Upper lobe of right lung (tissue), 1 donor: ENCODE measurements around the gene GPR55. TPM values are rescaled to one million over a fixed set of nuclear protein-coding genes. Genes with fewer than 3 reads are reported as not detected.
A peak's percentile ranks its signal among the peaks of the same experiment; 100 is the strongest.

Experiments
- ATAC-seq: fragments of 200-7000 bp; cut with Tn5 transposase; one replicate; pipeline ENCODE4 v1.9.1; 2020; ENCODE audit warnings: mild to moderate bottlenecking, moderate library complexity
- DNase-seq: peaks from one replicate; pipeline ENCODE4 v3.0.0-alpha.2; 2020
- H3K27ac ChIP-seq: fragments of 200-600 bp; one replicate; pipeline ENCODE4 v1.8.0; 2022
- H3K27me3 ChIP-seq: fragments of 200-600 bp; one replicate; pipeline ENCODE4 v1.8.0; 2022; ENCODE audit warnings: mild to moderate bottlenecking
- H3K36me3 ChIP-seq: fragments of 200-600 bp; one replicate; pipeline ENCODE4 v1.8.0; 2022
- H3K4me1 ChIP-seq: fragments of 200-600 bp; one replicate; pipeline ENCODE4 v1.8.0; 2022
- H3K4me3 ChIP-seq: fragments of 200-600 bp; one replicate; pipeline ENCODE4 v1.8.0; 2022; ENCODE audit warnings: mild to moderate bottlenecking
- H3K9me3 ChIP-seq: fragments of 200-600 bp; one replicate; pipeline ENCODE4 v1.8.0; 2022
- intact Hi-C: fragments of 100-400 bp; cut with DNase I; formaldehyde crosslinking; loops from one replicate; pipeline ENCODE4 v1.11.0; 2022
- total RNA-seq: library from RNA; stranded (reverse); fragmentation: NEBNext Ultra II Directional; extraction: Animal tissue kit (Norgen Biotek cat#: 25700); gene quantifications from one replicate; pipeline ENCODE4 v1.2.1, GENCODE V29; 2021
- TF ChIP-seq, protein P1 (sequence below): fragments of 200-600 bp; IDR thresholded peaks from one replicate; pipeline ENCODE4 v1.8.0; 2022; ENCODE audit warnings: antibody characterized with exemption
- donor health status: DM: no; HTN: yes; CAD: no; lungs with severe emphysema.

Gene GPR55
- total RNA-seq, 1 donor from 2014 or later, result 1.2 TPM

DNA sequence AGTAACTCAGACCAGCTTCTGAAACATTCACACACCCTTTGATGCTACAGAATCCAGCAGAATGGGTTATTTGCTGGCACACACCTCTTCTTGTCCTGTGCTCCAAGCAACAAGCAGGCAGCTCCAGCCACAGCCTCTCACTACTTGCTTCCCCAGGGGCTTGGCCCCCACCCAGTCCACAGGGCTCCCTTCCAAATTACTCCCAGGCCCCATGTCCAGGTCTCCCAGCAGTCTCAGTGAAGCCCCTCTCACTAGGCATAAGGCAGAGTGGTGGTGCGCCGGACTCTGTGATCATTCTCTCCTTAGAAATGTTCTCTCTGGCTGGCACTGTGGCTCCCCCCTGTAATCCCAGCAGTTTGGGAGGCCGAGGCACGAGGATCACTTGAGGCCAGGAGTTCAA is 34.4 kb downstream of the GPR55 start:
- Histone ChIP-seq H3K4me1 (no peaks in the 10 kb centered on the region), H3K27ac (no peak overlapping the region), H3K4me3 (no peak overlapping the region), H3K27me3 (peaks cover 6% of the 10 kb centered on the region), H3K9me3 (no peaks in the 10 kb centered on the region), H3K36me3 (no peaks in the 10 kb centered on the region)
- TF ChIP-seq, protein P1, sequence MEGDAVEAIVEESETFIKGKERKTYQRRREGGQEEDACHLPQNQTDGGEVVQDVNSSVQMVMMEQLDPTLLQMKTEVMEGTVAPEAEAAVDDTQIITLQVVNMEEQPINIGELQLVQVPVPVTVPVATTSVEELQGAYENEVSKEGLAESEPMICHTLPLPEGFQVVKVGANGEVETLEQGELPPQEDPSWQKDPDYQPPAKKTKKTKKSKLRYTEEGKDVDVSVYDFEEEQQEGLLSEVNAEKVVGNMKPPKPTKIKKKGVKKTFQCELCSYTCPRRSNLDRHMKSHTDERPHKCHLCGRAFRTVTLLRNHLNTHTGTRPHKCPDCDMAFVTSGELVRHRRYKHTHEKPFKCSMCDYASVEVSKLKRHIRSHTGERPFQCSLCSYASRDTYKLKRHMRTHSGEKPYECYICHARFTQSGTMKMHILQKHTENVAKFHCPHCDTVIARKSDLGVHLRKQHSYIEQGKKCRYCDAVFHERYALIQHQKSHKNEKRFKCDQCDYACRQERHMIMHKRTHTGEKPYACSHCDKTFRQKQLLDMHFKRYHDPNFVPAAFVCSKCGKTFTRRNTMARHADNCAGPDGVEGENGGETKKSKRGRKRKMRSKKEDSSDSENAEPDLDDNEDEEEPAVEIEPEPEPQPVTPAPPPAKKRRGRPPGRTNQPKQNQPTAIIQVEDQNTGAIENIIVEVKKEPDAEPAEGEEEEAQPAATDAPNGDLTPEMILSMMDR, result no peak
- peak; percentile 18 for DNase-seq
- no peak for ATAC-seq
- intact Hi-C loops, result no loop called here

DNA sequence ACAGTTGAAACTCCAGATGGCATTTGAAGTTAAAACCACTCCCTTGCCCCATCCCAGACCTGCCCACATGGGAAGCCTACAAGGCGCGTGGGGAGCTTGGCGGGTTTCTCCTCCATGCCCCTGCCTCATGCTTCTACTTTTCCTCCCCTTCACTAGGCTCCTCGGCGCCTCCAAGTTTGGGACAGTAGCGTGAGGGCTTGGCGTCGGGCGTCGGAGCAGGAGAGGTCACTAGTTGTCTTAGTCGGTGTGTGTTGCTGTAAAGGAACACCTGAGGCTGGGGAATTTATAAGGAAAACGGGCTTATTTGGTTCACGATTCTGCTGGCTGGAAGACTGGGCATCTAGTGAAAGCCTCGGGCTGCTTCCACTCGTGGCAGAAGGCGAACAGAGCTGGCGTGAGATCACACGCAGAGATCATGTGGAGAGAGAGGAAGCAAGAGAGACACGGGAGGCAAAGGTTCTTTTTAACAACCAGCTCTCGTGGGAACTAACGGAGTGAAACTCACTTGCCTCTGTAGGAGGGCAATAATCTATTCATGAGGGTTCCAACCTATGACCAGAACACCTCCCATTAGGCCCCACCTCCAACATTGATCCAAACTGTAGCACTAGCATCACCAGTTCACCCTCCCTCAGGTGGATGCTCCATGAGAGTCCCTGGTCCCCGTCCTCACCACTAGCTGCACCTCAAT is 35.0 kb downstream of the GPR55 start:
- DNase-seq, result peak; percentile 46
- no peaks in the 10 kb centered on the region for H3K4me1 ChIP-seq
- no peaks in the 10 kb centered on the region for H3K9me3 ChIP-seq
- intact Hi-C loops, result no loop called here
- no peaks in the 10 kb centered on the region for H3K36me3 ChIP-seq
- no peak overlapping the region for H3K27ac ChIP-seq
- TF ChIP-seq, protein P1, result no peak
- H3K4me3 ChIP-seq, result no peak overlapping the region
- peaks cover 6% of the 10 kb centered on the region for H3K27me3 ChIP-seq
- ATAC-seq, result no peak

- Histone ChIP-seq H3K27ac (no peak overlapping the region), H3K4me3 (no peak overlapping the region), H3K36me3 (no peaks in the 10 kb centered on the region), H3K9me3 (no peaks in the 10 kb centered on the region), H3K4me1 (no peaks in the 10 kb centered on the region), H3K27me3 (peaks cover 6% of the 10 kb centered on the region)
- peak; percentile 32 for DNase-seq
- ATAC-seq, result no peak
- intact Hi-C loops, result no loop called here
- TF ChIP-seq, protein P1, result no peak
Observed at GRCh38 chr2:230888824-230889400, 36.1 kb downstream of the GPR55 start.

- intact Hi-C loops, result no loop called here
- DNase-seq (no peak), ATAC-seq (no peak)
- H3K9me3 ChIP-seq, result no peaks in the 10 kb centered on the region
- H3K27me3 ChIP-seq, result no peaks in the 10 kb centered on the region
- no peak overlapping the region for H3K4me3 ChIP-seq
- H3K27ac ChIP-seq, result no peak overlapping the region
- TF ChIP-seq, protein P1, result no peak
- H3K36me3 ChIP-seq, result no peaks in the 10 kb centered on the region
- H3K4me1 ChIP-seq, result no peaks in the 10 kb centered on the region
Observed at GRCh38 chr2:230887342-230887741, 37.7 kb downstream of the GPR55 start.

DNA sequence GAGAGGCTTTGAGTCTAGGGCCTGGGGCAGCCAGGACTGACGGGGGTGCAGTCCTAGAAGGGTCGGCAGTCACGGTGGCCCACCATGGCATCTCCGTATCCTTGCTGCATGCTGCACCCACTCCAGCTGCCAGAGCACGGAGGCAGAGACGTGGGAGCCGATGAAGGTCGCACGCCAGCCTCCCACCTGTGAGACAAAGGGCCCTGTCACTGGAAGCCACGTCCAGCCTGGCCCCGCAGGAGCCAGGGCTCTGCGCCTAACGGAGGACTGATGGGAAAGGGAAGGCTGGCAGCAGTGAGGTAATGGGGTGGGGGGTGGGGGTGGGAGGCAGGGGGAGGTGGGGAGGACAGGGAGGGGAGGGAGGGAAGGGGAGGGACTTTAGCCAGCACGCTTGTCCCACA is 38.4 kb downstream of the GPR55 start:
- peak; percentile 12 for ATAC-seq
- no peaks in the 10 kb centered on the region for H3K27me3 ChIP-seq
- H3K27ac ChIP-seq, result no peak overlapping the region
- no peaks in the 10 kb centered on the region for H3K4me1 ChIP-seq
- H3K4me3 ChIP-seq, result no peak overlapping the region
- DNase-seq, result no peak
- no peaks in the 10 kb centered on the region for H3K36me3 ChIP-seq
- TF ChIP-seq, protein P1, result no peak
- no peaks in the 10 kb centered on the region for H3K9me3 ChIP-seq
- intact Hi-C loops, result no loop called here
